Nephron (organoid): ENCODE data around the gene KRTAP5-7.
A peak's percentile ranks its signal among the peaks of the same experiment; 100 is the strongest.
"Not testable (repeated sequence)": the region's sequence is repeated elsewhere in the genome, so short reads cannot be mapped to it uniquely, and the experiment has no call there.

Experiments used
- H3K27ac Mint-ChIP-seq, 3 experiments: 2 replicates each; pipeline ENCODE4 v1.8.0; 2020; ENCODE audit warnings: mixed read lengths in 3 of 3, mild to moderate bottlenecking in 2 of 3, moderate library complexity in 1 of 3
- H3K27me3 Mint-ChIP-seq: 2 replicates; pipeline ENCODE4 v1.8.0; 2021; ENCODE audit warnings: low read depth, mild to moderate bottlenecking, moderate library complexity, mixed read lengths
- H3K36me3 Mint-ChIP-seq: 2 replicates; pipeline ENCODE4 v1.8.0; 2020; ENCODE audit warnings: low read depth, mixed read lengths
- H3K4me1 Mint-ChIP-seq: 2 replicates; pipeline ENCODE4 v1.8.0; 2020; ENCODE audit warnings: mixed read lengths
- H3K4me3 Mint-ChIP-seq, 3 experiments: 2 replicates each; pipeline ENCODE4 v1.8.0; 2020; ENCODE audit warnings: mild to moderate bottlenecking in 3 of 3, mixed read lengths in 3 of 3, moderate library complexity in 2 of 3
- H3K9me3 Mint-ChIP-seq: 2 replicates; pipeline ENCODE4 v1.8.0; 2020; ENCODE audit warnings: mixed read lengths
- TF ChIP-seq, protein P1 (sequence below), 3 experiments: fragments of 200-600 bp; sonication (generic); IDR thresholded peaks; one replicate each; pipeline ENCODE4 v1.5.0; 2021; ENCODE audit warnings: antibody characterized with exemption in 3 of 3; ENCODE audit not compliant: unreplicated experiment in 3 of 3

KRTAP5-7 gene

DNA sequence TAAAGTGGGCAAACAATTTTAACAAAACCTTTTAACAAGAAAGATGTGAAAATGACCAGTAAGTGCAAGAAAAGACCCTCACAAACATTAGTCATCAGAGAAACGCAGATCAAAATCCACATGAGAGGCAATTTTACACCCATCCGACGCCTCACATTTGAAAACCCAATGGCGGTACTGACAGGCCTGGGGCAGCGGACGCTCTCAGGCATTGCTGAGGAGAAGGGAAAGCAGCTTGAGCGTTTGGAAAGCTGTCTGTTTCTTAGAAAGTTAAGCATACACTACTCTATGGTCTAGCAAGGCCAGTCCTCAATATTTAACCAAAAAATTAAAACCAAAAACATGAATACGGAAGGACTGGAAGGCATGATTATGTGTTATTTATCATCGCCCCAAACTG lies 8.8 kb downstream of the KRTAP5-7 start:
- Mint-ChIP-seq H3K27me3 (peaks cover 17% of the 10 kb centered on the region), H3K9me3 (peaks cover 5% of the 10 kb centered on the region), H3K27ac (peak overlapping the region in 1 of 3 experiments; percentile 5), H3K4me3 (no peak overlapping the region), H3K4me1 (peaks cover 13% of the 10 kb centered on the region), H3K36me3 (peaks cover 2% of the 10 kb centered on the region)
- TF ChIP-seq, protein P1, sequence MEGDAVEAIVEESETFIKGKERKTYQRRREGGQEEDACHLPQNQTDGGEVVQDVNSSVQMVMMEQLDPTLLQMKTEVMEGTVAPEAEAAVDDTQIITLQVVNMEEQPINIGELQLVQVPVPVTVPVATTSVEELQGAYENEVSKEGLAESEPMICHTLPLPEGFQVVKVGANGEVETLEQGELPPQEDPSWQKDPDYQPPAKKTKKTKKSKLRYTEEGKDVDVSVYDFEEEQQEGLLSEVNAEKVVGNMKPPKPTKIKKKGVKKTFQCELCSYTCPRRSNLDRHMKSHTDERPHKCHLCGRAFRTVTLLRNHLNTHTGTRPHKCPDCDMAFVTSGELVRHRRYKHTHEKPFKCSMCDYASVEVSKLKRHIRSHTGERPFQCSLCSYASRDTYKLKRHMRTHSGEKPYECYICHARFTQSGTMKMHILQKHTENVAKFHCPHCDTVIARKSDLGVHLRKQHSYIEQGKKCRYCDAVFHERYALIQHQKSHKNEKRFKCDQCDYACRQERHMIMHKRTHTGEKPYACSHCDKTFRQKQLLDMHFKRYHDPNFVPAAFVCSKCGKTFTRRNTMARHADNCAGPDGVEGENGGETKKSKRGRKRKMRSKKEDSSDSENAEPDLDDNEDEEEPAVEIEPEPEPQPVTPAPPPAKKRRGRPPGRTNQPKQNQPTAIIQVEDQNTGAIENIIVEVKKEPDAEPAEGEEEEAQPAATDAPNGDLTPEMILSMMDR (IDR thresholded peaks at IDR 0.05; ENCODE audit: unreplicated experiment in 3 of 3), result no peak

DNA sequence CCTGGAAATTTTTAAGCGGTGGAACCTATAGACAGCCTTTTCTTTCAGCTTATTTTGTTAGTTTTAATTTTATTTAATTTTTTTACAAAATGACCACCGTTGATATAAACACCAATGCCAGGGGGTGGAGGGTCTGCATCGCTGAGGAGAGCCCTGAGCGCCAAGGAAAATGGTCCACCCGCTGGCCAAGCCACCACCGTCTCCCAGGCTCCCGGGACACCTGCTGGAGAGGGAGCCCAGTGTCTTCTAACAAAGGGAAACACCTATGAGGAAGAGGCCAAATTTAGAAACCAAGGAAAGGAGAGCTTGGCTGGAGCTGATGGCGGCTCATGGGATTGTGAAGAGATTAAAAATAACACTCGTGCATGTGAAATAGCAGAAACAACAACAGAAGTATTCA lies 10.5 kb downstream of the KRTAP5-7 start:
- Mint-ChIP-seq H3K4me1 (peaks cover 13% of the 10 kb centered on the region), H3K36me3 (peaks cover 4% of the 10 kb centered on the region), H3K4me3 (no peak overlapping the region), H3K9me3 (peaks cover 2% of the 10 kb centered on the region), H3K27ac (no peak overlapping the region), H3K27me3 (peaks cover 10% of the 10 kb centered on the region)
- TF ChIP-seq, protein P1 (IDR thresholded peaks at IDR 0.05; ENCODE audit: unreplicated experiment in 3 of 3), result no peak

DNA sequence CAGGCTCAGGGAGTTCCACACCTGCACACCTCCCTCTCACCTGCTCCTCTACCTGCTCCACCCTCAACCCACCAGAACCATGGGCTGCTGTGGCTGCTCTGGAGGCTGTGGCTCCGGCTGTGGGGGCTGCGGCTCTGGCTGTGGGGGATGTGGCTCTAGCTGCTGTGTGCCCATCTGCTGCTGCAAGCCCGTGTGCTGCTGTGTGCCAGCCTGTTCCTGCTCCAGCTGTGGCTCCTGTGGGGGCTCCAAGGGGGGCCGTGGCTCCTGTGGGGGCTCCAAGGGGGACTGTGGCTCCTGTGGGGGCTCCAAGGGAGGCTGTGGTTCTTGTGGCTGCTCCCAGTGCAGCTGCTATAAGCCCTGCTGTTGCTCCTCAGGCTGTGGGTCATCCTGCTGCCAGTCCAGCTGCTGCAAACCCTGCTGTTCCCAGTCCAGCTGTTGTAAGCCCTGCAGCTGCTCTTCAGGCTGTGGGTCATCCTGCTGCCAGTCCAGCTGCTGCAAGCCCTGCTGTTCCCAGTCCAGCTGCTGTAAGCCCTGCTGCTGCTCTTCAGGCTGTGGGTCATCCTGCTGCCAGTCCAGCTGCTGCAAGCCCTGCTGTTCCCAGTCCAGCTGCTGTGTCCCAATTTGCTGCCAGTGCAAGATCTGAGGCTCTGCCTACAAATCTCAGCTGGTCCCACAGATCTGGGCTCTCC lies 11.1 kb downstream of the KRTAP5-7 start, which contains the start of gene KRTAP5-8:
TSS of gene KRTAP5-8 (plus strand) at position 49 of the 689 bp plus-strand sequence. CDS start at position 80, 31 bp downstream.
- not testable (repeated sequence) for H3K9me3 Mint-ChIP-seq, H3K36me3 Mint-ChIP-seq, H3K4me3 Mint-ChIP-seq
- peak within 1 kb of the TSS in 1 of 3 experiments; percentile 13 for H3K27ac Mint-ChIP-seq
- peaks cover 10% of the 10 kb centered on the region for H3K27me3 Mint-ChIP-seq
- H3K4me1 Mint-ChIP-seq, result peaks cover 16% of the 10 kb centered on the region

GRCh38 chr11:71538666-71538990 lies 11.6 kb downstream of the KRTAP5-7 start:
- Mint-ChIP-seq H3K27ac (peak overlapping the region in 1 of 3 experiments; percentile 13), H3K27me3 (peaks cover 10% of the 10 kb centered on the region), H3K36me3 (peaks cover 4% of the 10 kb centered on the region), H3K9me3 (no peaks in the 10 kb centered on the region), H3K4me1 (peaks cover 21% of the 10 kb centered on the region), H3K4me3 (no peak overlapping the region)
- TF ChIP-seq, protein P1 (IDR thresholded peaks at IDR 0.05; ENCODE audit: unreplicated experiment in 3 of 3), result no peak

GRCh38 chr11:71539017-71539416 lies 11.9 kb downstream of the KRTAP5-7 start:
- H3K27ac Mint-ChIP-seq, result peak overlapping the region in 1 of 3 experiments; percentile 13
- no peak overlapping the region for H3K4me3 Mint-ChIP-seq
- peaks cover 4% of the 10 kb centered on the region for H3K36me3 Mint-ChIP-seq
- H3K4me1 Mint-ChIP-seq, result peaks cover 25% of the 10 kb centered on the region
- TF ChIP-seq, protein P1 (IDR thresholded peaks at IDR 0.05; ENCODE audit: unreplicated experiment in 3 of 3), result no peak
- H3K27me3 Mint-ChIP-seq, result peaks cover 10% of the 10 kb centered on the region
- no peaks in the 10 kb centered on the region for H3K9me3 Mint-ChIP-seq

DNA sequence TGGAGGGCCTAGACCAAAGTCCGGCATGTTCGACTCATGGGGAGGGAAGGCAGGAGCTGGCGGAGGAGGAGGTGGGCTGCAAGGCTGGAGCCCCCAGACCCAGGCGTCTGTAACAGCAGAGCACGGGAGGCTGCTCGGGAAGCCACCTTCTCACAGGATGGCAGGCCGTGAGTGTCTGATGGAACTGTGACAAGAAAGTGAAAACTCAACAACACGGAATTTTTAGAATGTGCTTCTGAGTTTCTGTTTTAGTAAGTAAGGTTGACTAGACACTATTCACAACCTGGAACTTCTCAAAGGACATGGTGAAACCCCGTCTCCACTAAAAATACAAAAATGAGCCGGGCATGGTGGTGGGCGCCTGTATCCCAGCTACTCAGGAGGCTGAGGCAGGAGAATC lies 12.9 kb downstream of the KRTAP5-7 start:
- H3K4me3 Mint-ChIP-seq, H3K9me3 Mint-ChIP-seq, H3K27ac Mint-ChIP-seq, H3K36me3 Mint-ChIP-seq: not testable (repeated sequence)
- Mint-ChIP-seq H3K27me3 (peaks cover 10% of the 10 kb centered on the region), H3K4me1 (peaks cover 31% of the 10 kb centered on the region)

DNA sequence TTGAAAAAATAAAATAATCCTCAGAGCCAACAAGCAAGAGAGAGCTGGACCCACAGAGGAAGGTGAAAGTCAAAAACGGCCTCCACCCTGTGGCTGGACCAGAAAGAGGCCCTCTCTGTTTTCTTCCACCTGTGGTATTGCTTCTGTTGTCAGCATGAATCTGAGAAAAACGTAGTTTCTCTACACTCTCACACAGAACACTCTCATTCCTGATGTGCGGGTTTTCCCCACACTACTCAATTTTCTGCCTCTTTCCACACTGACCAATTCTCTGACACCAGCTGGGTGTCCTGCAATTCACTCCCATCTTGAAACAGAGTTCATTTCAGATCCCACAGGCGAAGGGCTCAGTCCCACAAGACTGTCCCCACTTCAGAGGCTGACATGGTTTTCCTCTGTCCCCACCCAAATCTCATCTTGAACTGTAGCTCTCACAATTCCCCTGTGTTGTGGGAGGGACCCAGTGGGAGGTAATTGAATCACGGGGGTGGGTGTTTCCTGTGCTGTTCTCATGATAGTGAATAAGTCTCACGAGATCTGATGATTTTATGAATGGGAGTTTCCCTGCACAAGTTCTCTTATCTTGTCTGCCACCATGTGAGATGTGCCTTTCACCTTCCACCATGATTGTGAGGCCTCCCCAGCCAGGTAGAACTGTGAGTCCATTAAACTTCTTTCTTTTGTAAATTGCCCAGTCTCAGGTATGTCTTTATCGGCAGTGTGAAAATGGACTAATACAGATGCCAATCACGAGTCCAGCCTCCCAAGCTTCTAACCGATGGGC lies 13.6 kb downstream of the KRTAP5-7 start:
- not testable (repeated sequence) for H3K4me3 Mint-ChIP-seq, H3K36me3 Mint-ChIP-seq, H3K9me3 Mint-ChIP-seq, H3K27ac Mint-ChIP-seq
- Mint-ChIP-seq H3K27me3 (peaks cover 10% of the 10 kb centered on the region), H3K4me1 (peaks cover 26% of the 10 kb centered on the region)
